ENCODE measurements around the gene TTC9.

The TTC9 gene

DNA sequence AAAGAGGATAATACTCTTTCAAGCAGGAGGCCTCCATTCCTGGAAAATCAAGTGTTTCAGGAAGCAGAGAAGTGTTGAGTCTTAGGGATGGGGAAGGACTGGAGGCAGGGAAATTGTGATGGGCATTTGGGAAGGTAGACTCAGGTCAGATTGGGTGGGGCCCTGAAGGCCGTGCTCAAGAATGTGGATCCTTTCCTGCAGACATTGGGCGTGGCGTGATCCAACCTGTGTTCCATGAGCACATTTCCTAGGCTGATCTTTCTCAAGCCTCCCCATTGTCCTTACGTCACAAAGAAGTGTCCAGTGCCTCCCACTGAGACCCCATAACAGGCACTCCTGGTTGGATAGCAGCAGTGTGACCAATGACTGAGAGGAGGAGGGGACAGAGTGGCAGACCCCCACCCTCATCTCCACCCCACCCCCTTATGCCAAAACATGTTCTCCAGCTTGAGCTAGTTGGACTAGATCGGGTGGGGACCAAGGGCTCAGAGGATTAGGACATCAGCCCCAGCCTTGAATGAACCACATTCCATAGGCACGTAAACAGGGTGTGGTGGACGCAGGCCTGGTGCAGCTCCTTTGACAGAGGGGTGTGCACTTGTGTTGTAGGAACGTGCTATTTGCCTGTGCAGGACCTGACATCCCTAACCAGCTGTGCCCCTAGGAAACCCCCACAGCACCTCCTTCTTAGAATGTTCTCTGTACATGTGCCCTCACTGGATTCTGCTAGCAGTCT is 76.8 kb downstream of the TTC9 start:
- Histone ChIP-seq H3K4me1 (no peaks in the 10 kb centered on the region), H3K27ac (no peak overlapping the region), H3K79me2 (no peaks in the 10 kb centered on the region), H3K4me3 (ENCODE audit: low read depth, low read length) (no peak overlapping the region), H3K27me3 (ENCODE audit: control insufficient read depth, insufficient read depth, low read length) (no peaks in the 10 kb centered on the region), H3K9me3 (ENCODE audit: control insufficient read depth, low read length) (no peaks in the 10 kb centered on the region), H2AFZ (no peak overlapping the region), H3K9ac (no peak overlapping the region), H3K4me2 (ENCODE audit: low read length) (no peak overlapping the region), H3K36me3 (ENCODE audit: control insufficient read depth, insufficient read depth, low read length) (no peaks in the 10 kb centered on the region)
- TF ChIP-seq CTCF (IDR thresholded peaks at IDR 0.05), result no peak

- no peak for TF ChIP-seq CTCF (IDR thresholded peaks at IDR 0.05)
- Histone ChIP-seq H3K79me2 (no peaks in the 10 kb centered on the region), H3K36me3 (ENCODE audit: control insufficient read depth, insufficient read depth, low read length) (no peaks in the 10 kb centered on the region), H3K4me1 (no peaks in the 10 kb centered on the region), H3K27me3 (ENCODE audit: control insufficient read depth, insufficient read depth, low read length) (no peaks in the 10 kb centered on the region), H3K9me3 (ENCODE audit: control insufficient read depth, low read length) (no peaks in the 10 kb centered on the region), H3K27ac (no peak overlapping the region), H3K9ac (no peak overlapping the region), H3K4me3 (ENCODE audit: low read depth, low read length) (no peak overlapping the region), H3K4me2 (ENCODE audit: low read length) (no peak overlapping the region), H2AFZ (no peak overlapping the region)
Measured at GRCh38 chr14:70721542-70721941, 79.8 kb downstream of the TTC9 start.

DNA sequence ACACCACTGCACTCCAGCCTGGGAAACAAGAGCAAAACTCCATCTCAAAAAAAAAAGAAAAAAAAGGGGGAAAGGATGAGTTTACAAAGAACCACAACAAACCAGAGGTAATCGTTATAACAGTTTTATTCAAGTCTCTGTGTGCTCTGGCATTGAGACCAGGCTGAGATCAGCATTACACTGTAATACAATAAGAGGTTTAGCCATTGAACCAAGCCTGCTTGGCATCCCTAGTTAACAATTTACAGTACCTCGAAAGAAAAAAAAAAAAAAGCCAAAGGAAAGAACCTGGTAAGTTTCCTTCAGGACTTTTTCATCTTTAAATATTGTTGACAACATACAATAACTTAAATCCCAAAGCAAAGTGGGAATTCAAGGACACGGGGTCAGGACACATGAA is 80.7 kb downstream of the TTC9 start:
- no peak for TF ChIP-seq CTCF (IDR thresholded peaks at IDR 0.05)
- Histone ChIP-seq H3K27ac (no peak overlapping the region), H3K4me2 (ENCODE audit: low read length) (no peak overlapping the region), H3K9me3 (ENCODE audit: control insufficient read depth, low read length) (no peaks in the 10 kb centered on the region), H3K9ac (no peak overlapping the region), H3K27me3 (ENCODE audit: control insufficient read depth, insufficient read depth, low read length) (no peaks in the 10 kb centered on the region), H3K4me3 (ENCODE audit: low read depth, low read length) (no peak overlapping the region), H2AFZ (no peak overlapping the region), H3K36me3 (ENCODE audit: control insufficient read depth, insufficient read depth, low read length) (no peaks in the 10 kb centered on the region), H3K79me2 (no peaks in the 10 kb centered on the region), H3K4me1 (no peaks in the 10 kb centered on the region)

- Histone ChIP-seq H3K4me1 (no peaks in the 10 kb centered on the region), H3K4me3 (ENCODE audit: low read depth, low read length) (no peak overlapping the region), H3K27ac (no peak overlapping the region), H2AFZ (no peak overlapping the region), H3K36me3 (ENCODE audit: control insufficient read depth, insufficient read depth, low read length) (no peaks in the 10 kb centered on the region), H3K27me3 (ENCODE audit: control insufficient read depth, insufficient read depth, low read length) (no peaks in the 10 kb centered on the region), H3K79me2 (no peaks in the 10 kb centered on the region), H3K9me3 (ENCODE audit: control insufficient read depth, low read length) (no peaks in the 10 kb centered on the region), H3K9ac (no peak overlapping the region), H3K4me2 (ENCODE audit: low read length) (no peak overlapping the region)
- no peak for TF ChIP-seq CTCF (IDR thresholded peaks at IDR 0.05)
Measured at GRCh38 chr14:70723276-70723675, 81.6 kb downstream of the TTC9 start.

GRCh38 chr14:70724110-70724509 is 82.4 kb downstream of the TTC9 start:
- H3K27me3 ChIP-seq (ENCODE audit: control insufficient read depth, insufficient read depth, low read length), result no peaks in the 10 kb centered on the region
- no peak overlapping the region for H3K4me3 ChIP-seq (ENCODE audit: low read depth, low read length)
- TF ChIP-seq CTCF (IDR thresholded peaks at IDR 0.05), result no peak
- H2AFZ ChIP-seq, result no peak overlapping the region
- H3K27ac ChIP-seq, result no peak overlapping the region
- H3K9me3 ChIP-seq (ENCODE audit: control insufficient read depth, low read length), result no peaks in the 10 kb centered on the region
- no peak overlapping the region for H3K9ac ChIP-seq
- H3K79me2 ChIP-seq, result no peaks in the 10 kb centered on the region
- H3K4me2 ChIP-seq (ENCODE audit: low read length), result no peak overlapping the region
- H3K36me3 ChIP-seq (ENCODE audit: control insufficient read depth, insufficient read depth, low read length), result no peaks in the 10 kb centered on the region
- H3K4me1 ChIP-seq, result no peaks in the 10 kb centered on the region
